Mucosa of rectum (tissue), 2 donors: Measurements from ENCODE around the gene C10orf71.

ENCODE experiments used
- H3K27ac ChIP-seq, 2 donors: one replicate each; pipeline ENCODE4 v1.7.0; 2013; ENCODE audit warnings: inconsistent platforms in 2 of 2, low read depth in 2 of 2, low read length in 2 of 2
- H3K27me3 ChIP-seq, 2 donors: one replicate each; pipeline ENCODE4 v1.7.0; 2013; ENCODE audit warnings: low read length in 2 of 2; ENCODE audit not compliant: control insufficient read depth in 2 of 2, insufficient read depth in 2 of 2
- H3K36me3 ChIP-seq, 2 donors: one replicate each; pipeline ENCODE4 v1.7.0; 2013; ENCODE audit warnings: low read length in 2 of 2; ENCODE audit not compliant: control insufficient read depth in 2 of 2, insufficient read depth in 2 of 2
- H3K4me1 ChIP-seq, 2 donors: one replicate each; pipeline ENCODE4 v1.7.0; 2013; ENCODE audit warnings: low read length in 2 of 2, mild to moderate bottlenecking in 1 of 2; ENCODE audit not compliant: control insufficient read depth in 2 of 2, insufficient read depth in 2 of 2
- H3K4me3 ChIP-seq, 2 donors: one replicate each; pipeline ENCODE4 v1.7.0; 2013; ENCODE audit warnings: low read length in 2 of 2
- H3K9ac ChIP-seq, 2 donors: one replicate each; pipeline ENCODE4 v1.7.0; 2013; ENCODE audit warnings: low read length in 2 of 2, low read depth in 1 of 2, mild to moderate bottlenecking in 1 of 2
- H3K9me3 ChIP-seq, 2 donors: one replicate each; pipeline ENCODE4 v1.7.0; 2013; ENCODE audit warnings: low read length in 2 of 2; ENCODE audit not compliant: control insufficient read depth in 2 of 2
- donor health status: healthy.
- donor health status: Normal muscosa, but diverticular disease.

C10orf71 gene, protein sequence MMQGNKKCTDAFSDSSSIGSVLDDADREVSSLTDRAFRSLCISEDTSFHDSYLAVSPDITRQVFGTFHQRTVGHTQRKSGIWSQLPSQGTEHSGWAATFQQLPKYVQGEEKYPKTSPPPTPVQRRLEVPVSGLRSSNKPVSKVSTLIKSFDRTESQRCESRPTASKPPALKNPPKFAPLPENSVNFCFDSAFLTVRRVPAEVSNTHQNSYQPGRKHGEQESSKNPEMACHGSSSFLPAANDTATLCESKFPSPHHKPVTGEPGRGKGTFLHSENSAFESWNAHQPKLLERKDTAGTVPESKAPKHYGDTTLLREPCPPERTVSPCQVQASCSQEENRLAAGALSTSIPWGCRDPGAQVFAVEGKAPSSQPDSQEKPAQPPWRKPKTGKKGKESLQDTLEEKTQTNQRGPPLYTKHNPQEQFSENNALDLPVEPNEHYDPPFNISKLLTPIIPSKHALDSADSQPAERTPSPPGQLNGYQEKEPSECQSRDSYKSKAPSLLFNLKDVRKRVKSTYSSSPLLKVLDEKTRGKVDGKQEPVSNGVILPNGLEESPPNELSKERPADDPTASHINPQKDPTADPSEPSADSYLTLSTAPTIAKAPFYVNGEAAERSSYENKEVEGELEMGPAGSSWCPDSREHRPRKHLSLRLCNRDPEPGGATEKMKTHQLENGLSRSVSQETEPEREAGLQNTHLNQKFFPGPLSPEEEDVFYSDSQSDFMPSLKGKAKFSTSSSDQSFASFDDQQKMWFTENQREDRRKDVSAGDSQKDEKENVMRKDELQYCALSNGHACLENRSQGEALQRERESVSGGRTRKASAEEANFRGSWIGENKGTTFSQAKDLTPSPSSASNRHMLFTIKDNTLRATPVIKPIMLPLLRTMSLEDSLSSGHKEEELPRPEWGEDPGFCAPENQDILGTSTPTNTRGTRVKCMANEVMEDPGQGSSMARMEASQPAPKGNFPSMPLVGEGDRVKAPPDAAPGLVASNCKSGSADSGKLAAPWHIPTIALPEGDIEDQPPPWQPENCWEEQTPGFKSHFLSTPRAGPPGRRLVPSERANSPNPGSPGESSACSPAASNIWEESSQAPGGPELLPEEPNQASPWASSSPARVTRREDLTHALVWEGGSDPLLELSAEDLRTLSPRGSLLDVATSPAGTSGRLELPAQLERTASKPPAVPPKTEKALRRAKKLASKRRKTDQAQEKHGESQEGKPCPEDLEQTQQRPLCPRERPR (N-terminal part only)

DNA sequence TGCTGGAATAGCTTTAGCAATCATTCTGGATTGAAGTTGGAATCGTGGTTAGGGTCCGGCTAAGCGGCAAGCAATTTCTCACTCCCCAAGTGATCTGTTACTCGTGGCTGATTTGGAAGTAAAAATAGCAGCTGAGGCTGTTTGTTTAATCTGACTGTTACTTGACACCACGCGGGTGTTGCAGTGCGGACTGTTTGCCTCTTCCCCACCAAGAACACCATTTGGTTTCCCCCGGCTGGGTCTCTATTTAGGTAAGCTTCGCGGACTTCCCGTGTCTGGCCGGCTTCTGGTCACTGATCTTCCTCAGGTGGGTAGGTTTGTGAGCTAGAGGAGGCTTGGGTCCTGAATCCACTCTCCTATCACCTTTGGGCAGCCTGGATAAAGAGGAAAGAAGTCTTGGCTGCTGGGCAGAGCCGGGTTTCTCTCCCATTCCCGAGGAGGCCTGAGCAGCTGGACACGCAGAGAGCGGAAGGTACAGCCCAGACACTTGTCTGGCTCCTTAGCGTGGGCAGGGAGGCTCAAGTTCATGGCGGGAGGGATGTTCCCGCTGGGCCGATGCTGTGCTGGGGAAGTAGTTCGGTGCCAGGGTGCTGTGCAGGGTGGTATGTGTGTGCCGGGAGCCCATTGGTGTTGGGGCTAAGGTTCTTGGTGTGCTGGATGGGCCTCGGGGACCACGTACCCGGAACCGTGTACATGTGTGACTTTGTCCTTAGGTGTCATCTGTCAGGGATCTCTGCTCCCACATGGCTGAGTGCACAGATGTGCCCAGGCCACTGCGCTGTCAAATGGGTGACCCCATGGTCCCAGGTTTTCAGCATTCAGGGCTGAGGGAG lies at the start of gene C10orf71:
TSS of gene C10orf71 (plus strand) at position 188 of the 833 bp plus-strand sequence. CDS start 23,376 bp downstream, outside the sequence.
- H3K4me1 ChIP-seq: no peaks in the 10 kb centered on the region
- no peak within 1 kb of the TSS for H3K9ac ChIP-seq
- H3K27ac ChIP-seq: no peak within 1 kb of the TSS
- H3K4me3 ChIP-seq: no peak within 1 kb of the TSS
- no peaks in the 10 kb centered on the region for H3K9me3 ChIP-seq
- no peaks in the 10 kb centered on the region for H3K27me3 ChIP-seq
- H3K36me3 ChIP-seq: no peaks in the 10 kb centered on the region

DNA sequence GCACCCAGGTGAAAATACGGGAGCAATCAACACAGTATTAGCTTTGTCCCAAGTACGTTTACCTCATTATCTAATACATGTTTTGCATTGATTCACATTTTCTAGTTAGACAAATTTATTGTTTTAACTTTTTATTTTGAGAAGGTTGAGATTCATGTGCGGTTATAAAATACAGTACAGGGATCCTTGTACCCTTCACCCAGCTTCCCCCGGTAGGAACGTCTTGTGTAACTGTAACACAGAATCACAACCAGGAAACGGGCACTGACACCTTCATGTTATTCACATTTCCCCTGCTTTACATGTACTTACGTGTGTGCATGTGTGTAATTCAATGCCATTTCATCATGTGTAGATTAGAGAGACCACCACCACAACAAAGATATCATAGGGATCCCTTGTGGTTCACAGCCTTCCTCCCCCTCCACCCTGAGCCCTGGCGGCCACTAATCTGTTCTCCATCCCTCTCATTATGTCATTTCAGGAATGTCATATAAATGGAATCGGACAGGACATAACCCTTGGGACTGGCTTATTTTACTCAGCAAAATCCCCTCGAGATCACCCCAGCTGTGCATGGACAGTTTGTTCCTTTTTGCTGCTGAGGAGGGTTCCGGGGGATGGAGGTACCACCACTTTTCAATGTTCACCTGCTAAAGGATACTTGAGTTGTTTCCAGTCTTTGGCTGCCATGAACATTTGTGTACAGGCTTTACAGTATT lies 46.5 kb upstream of the C10orf71 start:
- H3K27ac ChIP-seq: no peak overlapping the region

DNA sequence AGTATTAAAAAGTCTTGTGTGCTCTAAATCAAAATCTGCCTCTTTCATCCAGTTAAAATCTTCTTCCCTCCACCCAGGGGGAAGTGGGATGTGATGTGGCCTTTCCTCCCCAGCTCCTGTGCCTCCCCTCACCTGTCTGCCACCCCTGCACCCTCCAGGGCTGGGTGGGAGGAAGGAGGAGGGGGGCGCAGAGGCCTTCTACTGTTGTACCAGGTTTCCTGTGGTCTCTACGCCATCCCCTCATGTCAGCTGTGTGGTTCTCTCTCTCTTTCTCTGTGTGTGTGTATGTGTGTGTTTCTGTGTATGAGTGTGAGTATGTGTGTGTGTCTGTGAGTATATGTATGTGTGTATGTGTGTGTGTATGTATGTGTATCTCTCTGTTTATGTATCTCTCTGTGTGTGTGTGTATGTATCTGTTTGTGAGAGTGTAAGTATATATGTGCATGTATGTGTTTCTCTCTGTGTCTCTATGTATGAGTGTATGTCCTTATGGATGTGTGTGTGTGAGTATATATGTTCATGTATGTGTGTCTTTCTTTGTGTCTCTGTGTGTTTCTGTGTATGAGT lies 45.5 kb upstream of the C10orf71 start:
- Histone ChIP-seq H3K36me3 (no peaks in the 10 kb centered on the region), H3K4me3 (no peak overlapping the region), H3K9ac (no peak overlapping the region), H3K9me3 (no peaks in the 10 kb centered on the region), H3K4me1 (no peaks in the 10 kb centered on the region), H3K27ac (no peak overlapping the region), H3K27me3 (no peaks in the 10 kb centered on the region)

More for the DNA sequence above, 46.5 kb upstream of the C10orf71 start:
- H3K4me3 ChIP-seq: no peak overlapping the region
- H3K9me3 ChIP-seq: no peaks in the 10 kb centered on the region
- H3K36me3 ChIP-seq: no peaks in the 10 kb centered on the region
- H3K9ac ChIP-seq: no peak overlapping the region
- H3K4me1 ChIP-seq: no peaks in the 10 kb centered on the region
- no peaks in the 10 kb centered on the region for H3K27me3 ChIP-seq

DNA sequence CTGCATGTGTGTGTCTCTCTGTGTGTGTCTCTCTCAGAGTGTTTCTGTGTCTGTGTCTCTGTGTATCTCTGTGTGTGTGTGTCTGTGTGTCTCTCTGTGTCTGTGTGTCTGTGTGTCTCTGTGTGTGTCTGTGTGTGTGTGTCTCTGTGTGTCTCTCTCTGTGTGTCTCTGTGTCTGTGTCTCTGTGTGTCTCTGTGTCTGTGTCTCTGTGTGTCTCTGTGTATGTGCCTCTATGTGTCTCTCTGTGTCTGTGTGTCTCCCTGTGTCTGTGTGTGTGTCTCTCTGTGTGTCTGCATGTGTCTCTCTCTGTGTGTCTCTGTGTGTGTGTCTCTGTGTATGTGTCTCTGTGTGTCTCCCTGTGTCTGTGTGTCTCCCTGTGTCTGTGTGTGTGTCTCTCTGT lies 44.8 kb upstream of the C10orf71 start:
- H3K27me3 ChIP-seq: no peaks in the 10 kb centered on the region
- H3K4me3 ChIP-seq: no peak overlapping the region
- no peaks in the 10 kb centered on the region for H3K4me1 ChIP-seq
- H3K9me3 ChIP-seq: no peaks in the 10 kb centered on the region
- no peak overlapping the region for H3K9ac ChIP-seq
- no peaks in the 10 kb centered on the region for H3K36me3 ChIP-seq
- no peak overlapping the region for H3K27ac ChIP-seq

DNA sequence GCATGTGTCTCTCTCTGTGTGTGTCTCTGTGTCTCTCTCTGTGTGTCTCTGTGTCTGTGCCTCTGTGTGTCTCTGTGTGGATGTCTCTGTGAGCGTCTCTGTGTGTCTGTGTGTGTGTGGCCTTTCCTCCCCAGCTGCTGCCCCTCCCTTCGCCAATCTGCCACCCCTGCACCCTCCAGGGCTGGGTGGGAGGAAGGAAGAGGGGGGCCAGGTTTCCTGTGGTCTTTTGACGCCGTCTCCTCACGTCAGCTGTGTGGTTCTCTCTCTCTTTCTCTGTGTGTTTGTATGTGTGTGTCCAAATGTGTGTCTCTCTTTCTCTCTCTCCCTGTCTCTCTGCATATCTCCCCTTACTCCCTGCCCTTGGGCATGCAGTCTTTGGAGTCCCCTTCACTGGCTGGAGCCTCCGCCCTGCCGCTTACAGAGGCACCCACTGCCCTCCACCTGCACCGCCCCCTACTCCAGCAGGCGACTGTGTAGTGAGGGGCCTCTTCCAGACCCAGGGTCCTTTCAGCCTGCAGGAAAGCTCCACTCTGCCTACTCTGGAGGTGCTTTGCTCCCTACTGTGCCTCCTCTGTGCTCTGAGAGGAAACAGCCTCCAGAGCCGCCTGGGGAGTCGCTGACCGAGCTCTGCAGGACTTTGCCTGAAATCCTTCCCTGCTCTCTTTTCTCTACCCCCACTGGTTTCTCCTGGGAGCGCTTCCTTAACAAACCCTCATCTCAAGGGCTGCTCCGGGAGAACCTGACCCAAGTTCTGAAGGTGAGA lies 44.2 kb upstream of the C10orf71 start:
- no peak overlapping the region for H3K27ac ChIP-seq
- H3K36me3 ChIP-seq: no peaks in the 10 kb centered on the region
- H3K9me3 ChIP-seq: no peaks in the 10 kb centered on the region
- no peaks in the 10 kb centered on the region for H3K4me1 ChIP-seq
- no peak overlapping the region for H3K9ac ChIP-seq
- H3K27me3 ChIP-seq: no peaks in the 10 kb centered on the region
- no peak overlapping the region for H3K4me3 ChIP-seq

DNA sequence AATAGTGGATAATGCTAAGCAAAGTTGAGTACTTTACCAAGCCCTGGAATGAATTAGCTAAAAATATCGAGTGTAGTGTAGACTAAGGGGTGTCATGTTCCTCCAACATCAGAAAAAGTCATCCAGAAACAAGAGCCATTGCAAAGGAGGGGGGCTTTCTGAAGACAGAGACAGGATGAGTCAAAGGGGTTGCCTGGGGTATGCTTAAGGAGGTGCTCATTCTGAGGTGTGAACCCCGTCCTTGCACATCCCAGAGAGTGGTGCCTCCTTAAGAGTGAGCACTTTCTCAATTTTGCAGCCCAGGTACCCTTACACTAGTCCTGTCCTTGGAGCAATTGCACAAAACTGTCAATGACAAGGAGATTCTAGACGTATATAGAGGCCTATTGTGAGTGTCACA lies 43.1 kb upstream of the C10orf71 start:
- no peak overlapping the region for H3K27ac ChIP-seq
- no peaks in the 10 kb centered on the region for H3K9me3 ChIP-seq
- no peak overlapping the region for H3K9ac ChIP-seq
- H3K4me1 ChIP-seq: no peaks in the 10 kb centered on the region
- no peaks in the 10 kb centered on the region for H3K36me3 ChIP-seq
- H3K27me3 ChIP-seq: no peaks in the 10 kb centered on the region
- H3K4me3 ChIP-seq: no peak overlapping the region

DNA sequence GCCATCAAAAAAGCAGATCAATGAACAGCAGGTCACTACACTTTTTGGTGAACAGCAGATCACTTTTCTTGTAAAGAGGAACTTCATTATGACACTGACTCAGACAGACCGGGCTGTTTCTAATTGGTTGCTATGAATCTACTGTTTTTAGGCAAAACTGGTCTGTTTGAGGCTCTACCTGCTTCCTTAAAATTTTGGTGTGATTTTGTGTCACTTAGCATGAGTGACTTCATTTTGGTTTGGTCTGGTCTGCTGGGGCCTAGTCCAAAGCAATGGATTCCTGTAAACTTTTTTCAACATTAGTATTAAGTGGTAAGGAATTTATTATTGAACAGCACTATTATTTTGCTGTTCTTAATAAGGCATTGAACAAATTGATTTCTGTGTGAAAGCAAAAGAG lies 41.8 kb upstream of the C10orf71 start:
- H3K27ac ChIP-seq: no peak overlapping the region
- H3K9ac ChIP-seq: no peak overlapping the region
- H3K27me3 ChIP-seq: no peaks in the 10 kb centered on the region
- no peak overlapping the region for H3K4me3 ChIP-seq
- no peaks in the 10 kb centered on the region for H3K9me3 ChIP-seq
- no peaks in the 10 kb centered on the region for H3K4me1 ChIP-seq
- no peaks in the 10 kb centered on the region for H3K36me3 ChIP-seq

DNA sequence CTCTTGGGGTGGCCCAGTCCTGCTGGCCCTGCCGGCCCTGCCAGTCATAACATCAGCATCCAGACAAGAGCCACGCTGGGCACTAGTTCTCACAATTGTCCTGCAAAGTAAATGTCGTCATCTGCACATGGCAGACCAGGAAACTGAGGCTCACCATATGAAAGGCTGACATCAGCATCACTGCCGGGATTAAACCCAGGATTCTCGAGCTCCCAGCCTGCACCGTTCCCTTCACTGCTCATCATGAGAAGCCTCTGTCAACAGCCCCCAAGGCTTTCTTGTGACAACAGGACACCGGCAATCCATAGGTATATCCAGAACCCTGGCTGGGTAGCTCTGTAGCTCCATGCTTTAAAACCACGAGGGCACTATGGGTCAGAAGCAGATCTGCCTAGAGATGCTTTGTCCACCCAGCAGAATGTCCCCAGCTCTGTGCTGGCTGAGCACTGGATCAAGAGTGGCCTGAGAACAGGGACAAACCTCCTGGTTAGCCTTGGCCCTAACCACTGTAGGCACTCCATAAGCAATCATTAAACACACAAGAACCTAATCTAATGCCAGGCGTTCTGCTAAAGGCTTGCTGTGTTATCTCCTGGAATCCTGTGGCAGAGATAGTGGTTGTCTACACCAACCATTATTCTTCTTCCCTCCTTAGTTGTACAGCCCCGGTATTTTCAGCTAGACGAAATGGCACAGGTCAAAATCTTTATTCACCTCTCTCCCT lies 41.2 kb upstream of the C10orf71 start:
- Histone ChIP-seq H3K27ac (no peak overlapping the region), H3K4me1 (no peaks in the 10 kb centered on the region), H3K36me3 (no peaks in the 10 kb centered on the region), H3K9ac (no peak overlapping the region), H3K9me3 (no peaks in the 10 kb centered on the region), H3K27me3 (no peaks in the 10 kb centered on the region), H3K4me3 (no peak overlapping the region)
